IMR-90 (cell line): ENCODE data around the gene AGBL5. TPM values are rescaled to one million over a fixed set of nuclear protein-coding genes. Genes with fewer than 3 reads are reported as not detected.

Source experiments
- ATAC-seq: fragments of 200-7000 bp; cut with Tn5 transposase; 2 replicates; pipeline ENCODE4 v1.9.1; 2020; ENCODE audit warnings: low read depth, mild to moderate bottlenecking, moderate library complexity
- BruUV-seq: library from RNA; stranded (reverse); fragments of 400-500 nt; replicated peaks from 2 replicates; lab custom pipeline; 2021; lab: Mats Ljungman, UMichigan
- CTCF ChIA-PET: fragments of 300-600 bp; formaldehyde crosslinking; extraction: SDS; loops from one replicate; lab custom pipeline; 2021; ENCODE audit warnings: antibody characterized with exemption; lab: Yijun Ruan, JAX
- POLR2A ChIA-PET: fragments of 300-600 bp; sonication (Branson Sonifier 250); formaldehyde crosslinking; loops from one replicate; lab custom pipeline; 2022; ENCODE audit warnings: antibody characterized with exemption; ENCODE audit not compliant: unreplicated experiment; lab: Charles Lee
- DNase-seq: peaks from one replicate; pipeline ENCODE4 v3.0.0; 2013
- H2AFZ ChIP-seq: replicated peaks from 2 replicates; pipeline ENCODE3; 2013; ENCODE audit warnings: low read length, mild to moderate bottlenecking; ENCODE audit not compliant: poor library complexity
- H2AK5ac ChIP-seq: 2 replicates; pipeline ENCODE4 v1.6.1; 2013; ENCODE audit warnings: low read depth, low read length, inconsistent platforms
- H2AK9ac ChIP-seq: replicated peaks from 2 replicates; pipeline ENCODE3; 2013; ENCODE audit warnings: mild to moderate bottlenecking, low read depth, low read length, moderate library complexity; ENCODE audit not compliant: poor library complexity
- H2BK120ac ChIP-seq: 2 replicates; pipeline ENCODE4 v1.6.1; 2013; ENCODE audit warnings: low read depth, low read length, inconsistent platforms
- H2BK15ac ChIP-seq: 3 replicates; pipeline ENCODE4 v1.6.1; 2013; ENCODE audit warnings: low read depth, low read length, inconsistent platforms
- H2BK20ac ChIP-seq: 2 replicates; pipeline ENCODE4 v1.6.1; 2013; ENCODE audit warnings: low read depth, mild to moderate bottlenecking, inconsistent platforms, low read length, moderate library complexity
- H2BK5ac ChIP-seq: 2 replicates; pipeline ENCODE4 v1.6.1; 2013; ENCODE audit warnings: mild to moderate bottlenecking, low read depth, low read length, inconsistent platforms; ENCODE audit not compliant: poor library complexity, severe bottlenecking
- H3K14ac ChIP-seq: replicated peaks from 2 replicates; pipeline ENCODE4 v1.6.1; 2013; ENCODE audit warnings: low read depth, low read length, inconsistent platforms
- H3K18ac ChIP-seq: 2 replicates; pipeline ENCODE4 v1.6.1; 2013; ENCODE audit warnings: low read depth, low read length, control low read depth
- H3K23ac ChIP-seq: 2 replicates; pipeline ENCODE4 v1.6.1; 2013; ENCODE audit warnings: low read depth, low read length, inconsistent platforms
- H3K27ac ChIP-seq: 2 replicates; pipeline ENCODE4 v1.5.1; 2013; ENCODE audit warnings: mild to moderate bottlenecking, control low read depth, low read length; ENCODE audit not compliant: insufficient read depth
- H3K27me3 ChIP-seq: 2 replicates; pipeline ENCODE4 v1.6.1; 2013; ENCODE audit warnings: low read length; ENCODE audit not compliant: control insufficient read depth, insufficient read depth
- H3K36me3 ChIP-seq: 2 replicates; pipeline ENCODE4 v1.6.1; 2013; ENCODE audit warnings: low read length, mixed read lengths; ENCODE audit not compliant: control insufficient read depth, insufficient read depth
- H3K4ac ChIP-seq: 2 replicates; pipeline ENCODE4 v1.6.1; 2013; ENCODE audit warnings: low read depth, low read length, inconsistent platforms
- H3K4me1 ChIP-seq: 2 replicates; pipeline ENCODE4 v1.6.1; 2013; ENCODE audit warnings: low read length, mixed read lengths; ENCODE audit not compliant: control insufficient read depth, insufficient read depth
- H3K4me2 ChIP-seq: 2 replicates; pipeline ENCODE4 v1.6.1; 2013; ENCODE audit warnings: low read depth, mild to moderate bottlenecking, control low read depth, low read length, moderate library complexity
- H3K4me3 ChIP-seq: 2 replicates; pipeline ENCODE4 v1.5.1; 2013; ENCODE audit warnings: low read depth, mild to moderate bottlenecking, control low read depth, low read length, moderate library complexity; ENCODE audit not compliant: insufficient read depth
- H3K56ac ChIP-seq: 2 replicates; pipeline ENCODE4 v1.6.1; 2013; ENCODE audit warnings: low read length, inconsistent platforms; ENCODE audit not compliant: insufficient read depth; ENCODE audit errors: extremely low read depth
- H3K79me1 ChIP-seq, 2 experiments: 2 replicates each; pipeline ENCODE4 v1.6.1; 2013; ENCODE audit warnings: low read length in 2 of 2, inconsistent platforms in 1 of 2, low read depth in 1 of 2
- H3K9ac ChIP-seq: 2 replicates; pipeline ENCODE4 v1.6.1; 2013; ENCODE audit warnings: low read depth, low read length, control low read depth
- H3K9me1 ChIP-seq: 2 replicates; pipeline ENCODE4 v1.6.1; 2013; ENCODE audit warnings: low read length, inconsistent platforms; ENCODE audit not compliant: insufficient read depth
- H3K9me3 ChIP-seq: 2 replicates; pipeline ENCODE4 v1.6.1; 2013; ENCODE audit warnings: low read length; ENCODE audit not compliant: control insufficient read depth, insufficient read depth
- H4K20me1 ChIP-seq: 2 replicates; pipeline ENCODE4 v1.6.1; 2013; ENCODE audit warnings: low read length, inconsistent platforms; ENCODE audit not compliant: insufficient read depth
- H4K5ac ChIP-seq: 2 replicates; pipeline ENCODE4 v1.6.1; 2013; ENCODE audit warnings: mild to moderate bottlenecking, low read depth, low read length, control low read depth
- H4K8ac ChIP-seq, 2 experiments: 2 replicates each; pipeline ENCODE4 v1.6.1; 2013; ENCODE audit warnings: low read depth in 2 of 2, low read length in 2 of 2, control low read depth in 1 of 2, inconsistent platforms in 1 of 2
- H4K91ac ChIP-seq: 2 replicates; pipeline ENCODE4 v1.6.1; 2013; ENCODE audit warnings: low read depth, low read length, inconsistent platforms; ENCODE audit not compliant: insufficient read depth
- CEBPB ChIP-seq: IDR thresholded peaks from 2 replicates; pipeline ENCODE4 v1.6.1; 2012; ENCODE audit warnings: low read depth, low read length, improper control_type of control experiment
- POLR2A ChIP-seq: IDR thresholded peaks from 2 replicates; pipeline ENCODE4 v1.6.1; 2012; ENCODE audit warnings: mild to moderate bottlenecking, low read depth, low read length
- WGBS, 2 experiments: methylation state at CpG; one replicate each; pipeline versions ENCODE4 v1.1.5 to v1.1.7; 2013; ENCODE audit warnings: missing lambda C conversion rate in 2 of 2; ENCODE audit not compliant: insufficient read length in 1 of 2; ENCODE audit errors: extremely low coverage in 2 of 2; 5-methylcytosine and 5-hydroxymethylcytosine counted together
- dilution Hi-C: fragments of 300-500 bp; cut with HindIII; formaldehyde crosslinking; loops from one replicate; pipeline ENCODE4 v1.14.3; 2018; ENCODE audit warnings: low sequenced_read_pairs; ENCODE audit not compliant: unreplicated experiment
- in situ Hi-C: fragments of 300-500 bp; cut with MboI; formaldehyde crosslinking; loops from 3 replicates; pipeline ENCODE4 v1.14.3; 2019; ENCODE audit warnings: low sequenced_read_pairs, inconsistent platforms, mixed read lengths
- intact Hi-C: fragments of 100-400 bp; cut with micrococcal nuclease; formaldehyde crosslinking; loops from 2 replicates; pipeline ENCODE4 v1.10.0; 2022
- polyA plus RNA-seq, 3 experiments: library from polyadenylated mRNA; depleted of rRNA; stranded (reverse); fragments of >200 nt; gene quantifications; 2 replicates each; pipeline ENCODE4 v1.2.3, GENCODE V29; 2012; ENCODE audit warnings: low replicate concordance in 1 of 3
- total RNA-seq: library from RNA; depleted of rRNA; stranded (reverse); fragments of >200 nt; gene quantifications from 2 replicates; pipeline ENCODE4 v1.2.3, GENCODE V29; 2012

Gene AGBL5
- total and polyA plus RNA-seq, 2 of the 4 experiments (the other 2 are of a cell fraction): 19.0 to 26.2 TPM

GRCh38 chr2:27001950-27002349, 49.5 kb upstream of the AGBL5 start:
- no TSS peak for BruUV-seq
- ATAC-seq: no peak
- no peak overlapping the region for H3K56ac ChIP-seq

More at GRCh38 chr2:27001950-27002349, 49.5 kb upstream of the AGBL5 start:
- Histone ChIP-seq H4K20me1 (no peaks in the 10 kb centered on the region; the same call in 1 of the 2 replicates), H2AK5ac (no peak overlapping the region), H4K5ac (no peak overlapping the region), H3K23ac (no peak overlapping the region), H4K91ac (no peak overlapping the region), H3K4me1 (peaks cover 4% of the 10 kb centered on the region; the same call in 1 of the 2 replicates), H3K9me1 (peaks cover 15% of the 10 kb centered on the region), H3K79me1 (peaks cover 0 to 4% of the 10 kb centered on the region in 2 experiments; a peak in 1 of 4 replicates), H3K27me3 (no peaks in the 10 kb centered on the region; the same call in 1 of the 2 replicates), H3K4me3 (no peak overlapping the region), H2BK15ac (no peak overlapping the region), H3K14ac (no peak overlapping the region), H4K8ac (no peak overlapping the region), H3K4me2 (no peak overlapping the region), H2BK5ac (no peak overlapping the region), H3K9me3 (no peaks in the 10 kb centered on the region), H3K27ac (no peak overlapping the region), H3K9ac (no peak overlapping the region), H3K18ac (no peak overlapping the region), H2BK120ac (no peak overlapping the region), H2AFZ (no peak overlapping the region), H2AK9ac (no peak overlapping the region), H3K36me3 (no peaks in the 10 kb centered on the region), H3K4ac (no peak overlapping the region), H2BK20ac (no peak overlapping the region)
- 70% methylated on average over 2 of the region's 5 CpGs; no CpG with 5 or more reads in 1 of the 2 experiments for WGBS, 2 experiments
- POLR2A ChIA-PET: no interaction called here
- DNase-seq: no peak
- in situ Hi-C loops (no loop called here), intact Hi-C loops (no loop called here), dilution Hi-C loops (no loop called here)
- TF ChIP-seq CEBPB (no peak), POLR2A (no peak)
- CTCF ChIA-PET: no interaction called here
